ENCODE measurements around the gene PHF13.

Gene PHF13

DNA sequence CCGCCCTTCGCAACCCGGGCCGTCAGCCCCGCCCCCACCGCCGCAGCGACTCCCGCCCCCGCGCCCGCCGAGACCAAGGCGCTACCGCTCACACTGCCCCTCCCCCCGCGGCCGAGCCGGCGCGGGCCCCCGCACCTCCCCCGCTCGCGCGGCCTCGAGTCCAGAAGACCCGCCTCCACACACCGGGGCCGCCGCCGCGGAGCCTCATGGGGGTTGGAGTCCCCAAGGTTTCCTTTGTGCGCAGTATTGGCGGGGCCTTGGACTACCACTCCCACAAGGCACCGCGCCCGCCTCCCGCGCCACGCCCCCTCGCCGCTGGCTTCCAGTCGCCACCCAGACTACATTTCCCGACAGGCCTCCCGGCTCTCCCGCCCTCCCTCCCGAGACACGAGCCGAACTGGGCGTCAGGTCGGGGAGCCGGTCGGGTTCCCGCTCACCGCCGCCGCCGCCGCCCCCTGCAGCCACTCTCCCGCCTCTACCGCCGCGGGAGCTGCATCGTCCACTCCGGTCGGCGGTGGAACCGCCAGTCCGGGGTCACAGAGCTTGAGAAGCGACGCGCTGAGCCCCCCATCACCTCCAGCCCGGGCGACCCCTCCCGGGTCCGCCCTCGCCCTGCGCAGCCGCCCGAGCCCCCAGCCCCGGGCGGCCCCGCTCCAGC is at the start of gene PHF13:
PHF13 (plus strand) TSS at position 371 of the 658 bp plus-strand sequence. CDS start 336 bp downstream, outside the sequence.
- peak; percentile 98 for DNase-seq (ENCODE audit: low spot score)

DNA sequence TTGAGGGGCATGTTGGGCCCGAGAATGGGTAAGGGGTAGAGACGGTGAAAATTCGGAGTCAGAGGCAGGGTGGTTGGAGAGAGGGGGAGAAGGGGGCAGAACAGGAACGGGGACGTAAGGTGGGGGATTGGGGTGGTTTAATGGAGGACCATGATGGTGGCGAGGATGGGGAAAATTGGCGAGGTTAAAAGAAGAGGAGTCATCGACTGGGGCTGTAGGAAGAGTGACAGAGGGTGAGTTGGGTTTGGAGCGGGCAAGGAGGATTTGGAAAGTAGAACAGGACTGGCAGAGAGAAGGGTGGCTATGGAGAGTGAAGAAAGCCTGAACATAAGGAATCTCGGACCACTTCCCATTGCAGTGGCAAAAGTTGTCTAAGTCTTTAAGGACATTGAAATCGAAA is 44.5 kb upstream of the PHF13 start:
- no peak for DNase-seq (ENCODE audit: low spot score)

- DNase-seq (ENCODE audit: low spot score), result no peak
These were observed 43.4 kb upstream of the PHF13 start for GRCh38 chr1:6570100-6570499.

- DNase-seq (ENCODE audit: low spot score), result no peak
These were observed 42.5 kb upstream of the PHF13 start for GRCh38 chr1:6570987-6571386.

GRCh38 chr1:6572653-6573383 is 40.7 kb upstream of the PHF13 start:
- no peak for DNase-seq (ENCODE audit: low spot score)

DNA sequence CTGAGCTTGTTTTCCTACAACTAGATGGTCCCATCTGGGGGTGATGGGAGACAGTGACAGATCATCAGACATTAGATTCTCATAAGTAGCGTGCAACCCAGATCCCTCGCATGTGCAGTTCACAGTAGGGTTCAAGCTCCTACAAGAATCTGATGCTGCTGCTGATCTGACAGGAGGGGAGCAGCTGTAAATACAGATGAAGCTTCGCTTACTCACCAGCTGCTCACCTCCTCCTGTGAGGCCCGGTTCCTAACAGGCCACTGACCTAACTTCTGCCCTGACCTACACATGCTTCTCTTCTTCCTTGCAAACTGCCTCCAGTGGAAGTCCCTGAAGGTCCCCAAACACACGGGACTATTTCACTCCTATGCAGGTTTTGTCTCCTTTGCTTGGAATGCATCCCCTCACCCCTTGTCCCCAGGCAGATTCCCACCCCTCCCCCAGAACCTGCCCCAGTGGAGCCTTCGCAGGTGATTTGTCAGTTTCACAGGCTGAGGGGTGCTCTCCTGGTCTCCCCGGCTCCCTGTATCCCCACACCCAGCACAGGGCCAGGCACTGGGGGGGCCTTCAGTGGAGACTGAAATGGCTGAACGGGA is 39.4 kb upstream of the PHF13 start:
- no peak for DNase-seq (ENCODE audit: low spot score)

- DNase-seq (ENCODE audit: low spot score), result no peak
These were observed 38.7 kb upstream of the PHF13 start for GRCh38 chr1:6574818-6575217.

DNA sequence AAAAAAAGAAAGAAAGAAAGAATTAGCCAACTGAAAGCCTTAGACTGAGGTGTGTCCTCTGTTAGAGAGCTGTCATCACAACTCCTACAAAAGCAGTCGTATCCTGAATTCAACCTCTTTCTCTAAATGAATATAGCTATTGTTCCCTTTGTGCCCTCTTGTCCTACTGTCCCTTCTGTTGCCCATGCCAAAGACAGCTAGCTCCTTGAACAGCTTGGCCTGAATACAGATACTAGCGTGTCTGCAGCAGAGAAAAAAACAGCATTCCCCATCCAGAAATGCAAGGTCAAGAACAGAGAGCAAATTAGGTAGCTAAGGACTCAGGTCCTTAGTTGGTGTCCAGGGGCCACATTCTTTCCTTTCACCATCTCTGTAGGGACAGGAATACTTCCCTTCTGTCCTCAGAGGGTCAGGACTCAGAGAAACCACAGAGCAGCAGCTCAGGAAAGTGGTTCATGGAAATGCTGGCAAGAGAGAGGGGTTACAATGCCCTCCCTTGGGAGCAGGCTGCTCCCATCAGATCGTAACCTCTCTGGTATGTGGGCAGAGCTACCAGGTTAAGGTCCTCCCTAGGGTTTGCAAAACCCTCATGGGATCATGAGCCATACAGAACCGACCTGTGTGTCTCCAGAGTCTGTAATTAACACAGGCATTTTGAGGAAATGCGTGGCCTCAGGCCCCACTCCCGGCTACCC is 35.6 kb upstream of the PHF13 start:
- no peak for DNase-seq (ENCODE audit: low spot score)

GRCh38 chr1:6578624-6579373 is 34.7 kb upstream of the PHF13 start:
- no peak for DNase-seq (ENCODE audit: low spot score)

GRCh38 chr1:6579374-6580118 is 34.0 kb upstream of the PHF13 start, which contains the start of gene ZBTB48:
ZBTB48 (plus strand) TSS chr1:6579994; CDS start chr1:6580610, 616 bp downstream.
- peak; percentile 100 for DNase-seq (ENCODE audit: low spot score)

- peak; percentile 61 for DNase-seq (ENCODE audit: low spot score)
These were observed 33.4 kb upstream of the PHF13 start for GRCh38 chr1:6580119-6580592.

DNA sequence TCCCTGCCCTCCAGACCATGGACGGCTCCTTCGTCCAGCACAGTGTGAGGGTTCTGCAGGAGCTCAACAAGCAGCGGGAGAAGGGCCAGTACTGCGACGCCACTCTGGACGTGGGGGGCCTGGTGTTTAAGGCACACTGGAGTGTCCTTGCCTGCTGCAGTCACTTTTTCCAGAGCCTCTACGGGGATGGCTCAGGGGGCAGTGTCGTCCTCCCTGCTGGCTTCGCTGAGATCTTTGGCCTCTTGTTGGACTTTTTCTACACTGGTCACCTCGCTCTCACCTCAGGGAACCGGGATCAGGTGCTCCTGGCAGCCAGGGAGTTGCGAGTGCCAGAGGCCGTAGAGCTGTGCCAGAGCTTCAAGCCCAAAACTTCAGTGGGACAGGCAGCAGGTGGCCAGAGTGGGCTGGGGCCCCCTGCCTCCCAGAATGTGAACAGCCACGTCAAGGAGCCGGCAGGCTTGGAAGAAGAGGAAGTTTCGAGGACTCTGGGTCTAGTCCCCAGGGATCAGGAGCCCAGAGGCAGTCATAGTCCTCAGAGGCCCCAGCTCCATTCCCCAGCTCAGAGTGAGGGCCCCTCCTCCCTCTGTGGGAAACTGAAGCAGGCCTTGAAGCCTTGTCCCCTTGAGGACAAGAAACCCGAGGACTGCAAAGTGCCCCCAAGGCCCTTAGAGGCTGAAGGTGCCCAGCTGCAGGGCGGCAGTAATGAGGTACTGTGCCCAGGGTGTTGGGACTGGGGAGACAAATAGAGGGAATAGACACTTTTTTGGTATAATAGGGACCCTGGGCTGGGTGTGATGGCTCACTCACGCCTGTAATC is 32.7 kb upstream of the PHF13 start:
- peak; percentile 45 for DNase-seq (ENCODE audit: low spot score)

- DNase-seq (ENCODE audit: low spot score), result no peak
These were observed 31.8 kb upstream of the PHF13 start for GRCh38 chr1:6581561-6582305.

DNA sequence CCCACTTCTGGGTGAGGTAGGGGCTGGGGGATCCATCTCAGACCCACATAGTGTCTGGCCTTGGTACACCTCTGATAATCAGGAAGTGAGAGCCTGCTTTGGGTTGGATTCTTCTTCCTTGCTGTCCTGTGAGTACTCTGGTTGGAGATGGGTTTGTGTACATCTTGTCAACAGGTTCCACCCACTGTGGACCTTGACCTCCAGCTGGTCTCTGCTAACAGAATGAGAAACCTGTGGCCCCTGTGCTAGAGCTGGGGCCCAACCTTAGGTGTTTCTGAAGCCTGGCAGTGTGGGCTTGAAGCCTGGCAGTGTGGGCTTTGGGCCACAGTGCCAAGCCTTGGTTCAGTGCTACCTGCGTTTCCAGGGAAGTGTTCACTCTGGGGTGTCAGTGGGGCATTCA is 31.2 kb upstream of the PHF13 start:
- no peak for DNase-seq (ENCODE audit: low spot score)

DNA sequence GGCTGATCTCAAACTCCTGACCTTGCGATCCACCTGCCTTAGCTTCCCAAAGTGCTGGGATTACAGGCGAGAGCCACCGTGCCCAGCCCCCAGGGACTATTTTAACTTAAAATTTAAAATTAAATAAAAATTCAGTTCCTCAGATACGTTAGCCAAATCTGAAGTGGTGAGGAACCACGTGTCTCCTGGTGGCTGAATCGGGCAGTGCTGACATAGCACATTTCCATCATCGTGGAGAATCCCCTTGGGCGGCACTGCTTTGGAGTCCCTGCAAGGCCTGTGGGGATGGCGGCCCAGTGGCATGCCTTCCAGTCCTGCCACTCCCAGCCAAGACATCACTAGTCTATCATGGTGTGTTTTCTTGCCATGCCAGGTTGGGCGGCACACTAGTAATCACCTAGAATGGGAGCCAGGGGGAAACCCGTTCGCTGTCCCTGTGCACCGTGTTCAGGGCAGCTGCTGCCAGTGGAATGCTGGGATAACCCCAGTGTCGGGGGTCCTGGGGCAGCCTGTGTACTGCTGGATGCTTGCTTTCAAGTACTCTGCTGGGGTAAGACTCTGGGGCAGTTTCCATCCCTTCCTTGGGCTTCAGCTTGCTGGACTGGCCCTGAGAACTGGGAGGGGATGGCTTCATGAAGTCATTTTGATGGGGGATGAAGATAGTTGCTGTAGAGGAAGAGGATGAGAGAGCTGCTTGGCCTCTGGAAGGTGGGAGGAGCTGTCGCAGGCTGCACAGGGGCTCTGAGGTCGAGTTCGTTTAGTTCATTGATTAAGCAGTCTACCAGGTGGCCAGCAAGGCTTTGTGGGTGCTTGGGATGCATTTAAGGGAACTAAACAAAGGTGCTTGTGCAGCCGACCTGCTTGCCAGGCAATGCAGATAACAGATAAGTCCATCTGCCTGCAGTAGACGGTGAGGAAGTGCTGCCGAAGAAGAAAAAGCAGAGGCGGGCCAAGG is 29.1 kb upstream of the PHF13 start:
- no peak for DNase-seq (ENCODE audit: low spot score)

- no peak for DNase-seq (ENCODE audit: low spot score)
These were observed 28.3 kb upstream of the PHF13 start for GRCh38 chr1:6585081-6585722.

DNA sequence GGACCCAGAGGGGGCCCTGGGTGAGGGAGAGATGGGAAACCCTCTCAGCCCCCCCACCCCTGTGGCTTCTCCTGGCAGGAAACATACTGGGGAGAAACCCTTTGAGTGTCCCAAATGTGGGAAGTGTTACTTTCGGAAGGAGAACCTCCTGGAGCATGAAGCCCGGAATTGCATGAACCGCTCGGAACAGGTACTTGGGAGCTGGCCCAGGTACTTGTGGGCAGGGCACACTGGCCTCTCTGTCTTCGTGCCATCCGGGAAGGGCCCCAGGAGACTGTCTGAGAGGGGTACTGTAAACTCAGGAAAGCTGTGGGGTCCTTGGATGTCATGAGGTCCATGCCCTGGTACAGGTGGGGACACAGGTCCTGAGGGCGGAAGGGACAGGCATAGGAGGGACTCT is 27.7 kb upstream of the PHF13 start:
- DNase-seq (ENCODE audit: low spot score), result no peak

DNA sequence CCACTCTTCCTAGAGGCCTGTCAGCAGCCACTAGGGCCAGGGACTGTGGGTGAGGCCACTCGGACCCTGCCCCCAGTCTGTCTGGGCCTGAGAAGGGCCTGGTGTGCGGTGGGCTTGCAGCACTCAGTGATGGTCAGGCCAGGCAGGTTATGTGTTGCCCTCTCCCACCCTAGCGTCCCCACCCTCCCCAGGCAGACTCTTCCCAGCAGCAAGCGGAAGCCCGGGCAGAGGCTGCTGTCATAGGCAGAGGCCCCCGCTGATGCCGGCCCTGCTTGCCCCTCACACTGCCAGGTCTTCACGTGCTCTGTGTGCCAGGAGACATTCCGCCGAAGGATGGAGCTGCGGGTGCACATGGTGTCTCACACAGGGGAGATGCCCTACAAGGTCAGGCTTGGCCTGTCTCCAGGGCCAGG is 27.1 kb upstream of the PHF13 start:
- DNase-seq (ENCODE audit: low spot score), result no peak
